K562 (cell line): ENCODE data around the gene NTM. TPM values are rescaled to one million over a fixed set of nuclear protein-coding genes. Genes with fewer than 3 reads are reported as not detected.

Experiments used
- ATAC-seq: fragments of 200-7000 bp; cut with Tn5 transposase; 3 replicates; pipeline ENCODE4 v1.9.1; 2020; ENCODE audit warnings: moderate library complexity
- BruUV-seq: library from RNA; stranded (reverse); fragments of 400-500 nt; replicated peaks from 2 replicates; lab custom pipeline; 2021; lab: Mats Ljungman, UMichigan
- CTCF ChIA-PET: fragments of 300-600 bp; formaldehyde crosslinking; extraction: SDS; loops from one replicate; lab custom pipeline; 2021; ENCODE audit warnings: low intra/inter-chr PET ratio; lab: Yijun Ruan, JAX
- POLR2A ChIA-PET: fragments of 300-600, 350-650 bp; sonication (Branson Sonifier 250); formaldehyde crosslinking; extraction: SDS; loops from one replicate; lab custom pipeline; 2021; ENCODE audit warnings: antibody characterized with exemption, inconsistent platforms; lab: Yijun Ruan, JAX
- DNase-seq, 4 experiments: peaks; one replicate each; pipeline versions ENCODE4 v3.0.0 to v3.0.0-alpha.2; 2011 to 2018; ENCODE audit warnings: low spot score in 3 of 4, mixed read lengths in 3 of 4; ENCODE audit errors: extremely low read depth in 1 of 4
- FAIRE-seq: peaks from 2 replicates; lab custom pipeline; 2011; peaks lifted over from hg19 to GRCh38; lab: Jason Lieb, UNC
- H2AFZ ChIP-seq: 2 replicates; pipeline ENCODE4 v1.6.0; 2011; ENCODE audit warnings: low read depth, low read length, control low read depth, inconsistent platforms
- H3K27ac ChIP-seq: fragments of 200-600 bp; 3 replicates; pipeline ENCODE4 v1.8.0; 2011; ENCODE audit warnings: low read depth, mild to moderate bottlenecking, control low read depth, inconsistent platforms, low read length, moderate library complexity, mixed read lengths; ENCODE audit errors: extremely low read depth
- H3K27me3 ChIP-seq, 2 experiments: fragments of 300-600 bp in 1 of 2; 2 replicates in 1 of 2; 3 replicates in 1 of 2; pipeline versions ENCODE4 v1.6.0 to v1.8.0; 2011; ENCODE audit warnings: inconsistent platforms in 2 of 2, low read length in 2 of 2, mild to moderate bottlenecking in 1 of 2, mixed read lengths in 1 of 2, moderate library complexity in 1 of 2; ENCODE audit not compliant: control insufficient read depth in 2 of 2, insufficient read depth in 2 of 2
- H3K36me3 ChIP-seq: fragments of 300-600 bp; 3 replicates; pipeline ENCODE4 v1.8.0; 2011; ENCODE audit warnings: mild to moderate bottlenecking, low read length, inconsistent platforms; ENCODE audit not compliant: control insufficient read depth, insufficient read depth
- H3K4me1 ChIP-seq, 2 experiments: fragments of 200-600 bp in 1 of 2; replicated peaks in 1 of 2; 2 replicates in 1 of 2; 3 replicates in 1 of 2; pipeline versions ENCODE4 v1.5.1 to v1.8.0; 2011; ENCODE audit warnings: inconsistent platforms in 2 of 2, low read length in 2 of 2, mild to moderate bottlenecking in 1 of 2, mixed read lengths in 1 of 2, moderate library complexity in 1 of 2; ENCODE audit not compliant: control insufficient read depth in 2 of 2, insufficient read depth in 2 of 2
- H3K4me2 ChIP-seq: 2 replicates; pipeline ENCODE4 v1.6.1; 2011; ENCODE audit warnings: low read length, control low read depth, inconsistent platforms, mixed read lengths; ENCODE audit not compliant: insufficient read depth
- H3K4me3 ChIP-seq: fragments of 200-600 bp; sonication (generic), shearing (Covaris generic); 2 replicates; pipeline ENCODE4 v1.5.1; 2016; ENCODE audit warnings: control low read depth, inconsistent platforms
- H3K79me2 ChIP-seq: fragments of 200-600 bp; 3 replicates; pipeline ENCODE4 v1.8.0; 2011; ENCODE audit warnings: low read length, inconsistent platforms; ENCODE audit not compliant: control insufficient read depth, insufficient read depth
- H3K9ac ChIP-seq, 2 experiments: 2 replicates each; pipeline versions ENCODE4 v1.6.0 to v1.6.1; 2011; ENCODE audit warnings: low read depth in 2 of 2, low read length in 2 of 2, control low read depth in 1 of 2, inconsistent platforms in 1 of 2, mild to moderate bottlenecking in 1 of 2, mixed read lengths in 1 of 2; ENCODE audit not compliant: insufficient read depth in 1 of 2
- H3K9me1 ChIP-seq: one replicate; pipeline ENCODE4 v1.6.0; 2011; ENCODE audit warnings: inconsistent platforms, mild to moderate bottlenecking, low read length, moderate library complexity; ENCODE audit not compliant: control insufficient read depth, insufficient read depth
- H3K9me3 ChIP-seq: replicated peaks from 2 replicates; pipeline ENCODE4 v1.5.1; 2011; ENCODE audit warnings: low read depth, low read length, inconsistent platforms; ENCODE audit not compliant: control insufficient read depth, insufficient read depth
- H4K20me1 ChIP-seq: replicated peaks from 2 replicates; pipeline ENCODE4 v1.6.1; 2011; ENCODE audit warnings: low read length, inconsistent platforms, mixed read lengths; ENCODE audit not compliant: control insufficient read depth, insufficient read depth
- ARID2 ChIP-seq: fragments of 450-650 bp; IDR thresholded peaks from 2 replicates; pipeline ENCODE4 v1.6.1; 2017; ENCODE audit warnings: antibody characterized with exemption, mild to moderate bottlenecking
- ATF1 ChIP-seq, 2 experiments: fragments of 450-650 bp in 1 of 2; IDR thresholded peaks; 2 replicates each; pipeline ENCODE4 v1.6.1; 2016; ENCODE audit warnings: missing compliant biosample characterization in 1 of 2, missing genetic modification characterization in 1 of 2
- CAMTA2 ChIP-seq: fragments of 250-450 bp; sonication (Bioruptor Pico); conservative IDR thresholded peaks from 2 replicates; pipeline ENCODE4 v1.5.1; 2022
- DDX20 ChIP-seq: fragments of 450-650 bp; IDR thresholded peaks from 2 replicates; pipeline ENCODE4 v1.6.1; 2016; ENCODE audit warnings: missing genetic modification characterization, low read depth, mild to moderate bottlenecking, missing compliant biosample characterization, moderate library complexity
- FOXA1 ChIP-seq: fragments of 450-650 bp; IDR thresholded peaks from 2 replicates; pipeline ENCODE4 v1.6.1; 2016; ENCODE audit warnings: mild to moderate bottlenecking, borderline replicate concordance
- FOXJ2 ChIP-seq: fragments of 200-800 bp; sonication (Bioruptor generic); IDR thresholded peaks from 2 replicates; pipeline ENCODE4 v1.6.1; 2016; ENCODE audit warnings: missing genetic modification characterization, missing compliant biosample characterization
- GTF2A2 ChIP-seq: IDR thresholded peaks from 2 replicates; pipeline ENCODE4 v1.6.1; 2016; ENCODE audit warnings: mild to moderate bottlenecking, missing genetic modification characterization, missing compliant biosample characterization
- HDAC8 ChIP-seq: fragments of 450-650 bp; IDR thresholded peaks from 2 replicates; pipeline ENCODE4 v1.6.1; 2016; ENCODE audit warnings: mild to moderate bottlenecking, missing genetic modification characterization, moderate library complexity, missing compliant biosample characterization
- HNRNPH1 ChIP-seq: fragments of 200-400 bp; formaldehyde crosslinking; optimal IDR thresholded peaks from 2 replicates; pipeline ENCODE3; 2017; ENCODE audit warnings: low read depth, mild to moderate bottlenecking, low read length, moderate library complexity
- ILK ChIP-seq: fragments of 450-650 bp; IDR thresholded peaks from 2 replicates; pipeline ENCODE4 v1.6.1; 2016; ENCODE audit warnings: missing genetic modification characterization, low read depth, mild to moderate bottlenecking, missing compliant biosample characterization, moderate library complexity, borderline replicate concordance
- NELFE ChIP-seq: IDR thresholded peaks from 2 replicates; pipeline ENCODE4 v1.6.1; 2011; ENCODE audit warnings: mild to moderate bottlenecking; ENCODE audit not compliant: insufficient read depth, insufficient read length
- NFIC ChIP-seq: fragments of 450-650 bp; IDR thresholded peaks from 2 replicates; pipeline ENCODE4 v1.6.1; 2017; ENCODE audit warnings: mild to moderate bottlenecking, inconsistent platforms
- NFRKB ChIP-seq: fragments of 450-650 bp; IDR thresholded peaks from 2 replicates; pipeline ENCODE4 v1.6.1; 2016; ENCODE audit warnings: low read depth
- PCBP1 ChIP-seq: fragments of 200-400 bp; formaldehyde crosslinking; IDR thresholded peaks from 2 replicates; pipeline ENCODE4 v1.6.1; 2018; ENCODE audit warnings: mild to moderate bottlenecking, low read depth, low read length; ENCODE audit not compliant: poor library complexity, severe bottlenecking
- RBM15 ChIP-seq: fragments of 200-400 bp; formaldehyde crosslinking; IDR thresholded peaks from 2 replicates; pipeline ENCODE4 v1.6.1; 2018; ENCODE audit warnings: mild to moderate bottlenecking, low read length, moderate library complexity; ENCODE audit not compliant: insufficient read depth
- TRIM24 ChIP-seq, 2 experiments: fragments of 450-650 bp; IDR thresholded peaks; 2 replicates each; pipeline ENCODE4 v1.6.1; 2016
- ZNF12 ChIP-seq: sonication (generic); formaldehyde crosslinking; IDR thresholded peaks from 2 replicates; pipeline ENCODE4 v1.4.0; 2020; ENCODE audit warnings: mild to moderate bottlenecking, missing genetic modification reagents
- ZNF140 ChIP-seq: fragments of 250-450 bp; sonication (Bioruptor Pico); IDR thresholded peaks from 2 replicates; pipeline ENCODE4 v1.8.0; 2021; ENCODE audit warnings: moderate library complexity, mild to moderate bottlenecking, inconsistent platforms
- ZNF41 ChIP-seq: fragments of 250-450 bp; sonication (Bioruptor Pico); conservative IDR thresholded peaks from 2 replicates; pipeline ENCODE4 v1.4.0; 2020; ENCODE audit warnings: mild to moderate bottlenecking
- ZNF696 ChIP-seq: fragments of 250-450 bp; sonication (Bioruptor Pico); conservative IDR thresholded peaks from 2 replicates; pipeline ENCODE4 v1.4.0; 2020; ENCODE audit warnings: mild to moderate bottlenecking, moderate library complexity
- WGBS: fragments of 100-300 bp; shearing (Covaris generic); methylation state at CpG from one replicate; pipeline ENCODE4 v1.1.6; 2016; ENCODE audit warnings: low coverage, mixed read lengths; ENCODE audit not compliant: insufficient coverage; ENCODE audit errors: missing lambda C conversion rate; 5-methylcytosine and 5-hydroxymethylcytosine counted together
- in situ Hi-C: fragments of 300-500 bp; cut with MboI; formaldehyde crosslinking; loops from 4 replicates; pipeline ENCODE4 v1.15.0; 2018; ENCODE audit warnings: inconsistent platforms, mixed read lengths
- intact Hi-C: fragments of 100-400 bp; cut with micrococcal nuclease; formaldehyde crosslinking; loops from 2 replicates; pipeline ENCODE4 v1.14.2; 2022
- polyA plus RNA-seq, 8 experiments: library from polyadenylated mRNA; depleted of rRNA in 4 of 8; stranded (reverse) in 5 of 8; unstranded in 3 of 8; fragments of >200 nt; fragmentation: Nextera tagmentation in 2 of 8; fragmentation: Illumina TruSeq in 1 of 8; extraction: Ambion mirVana in 2 of 8; extraction: Trizol in 1 of 8; gene quantifications; 2 replicates each; pipeline versions ENCODE4 v1.2.1 to v1.2.3, GENCODE V29; 2011 to 2014; ENCODE audit warnings: inconsistent platforms in 1 of 8, missing spikeins in 1 of 8
- total RNA-seq, 7 experiments: library from RNA; depleted of rRNA in 6 of 7; stranded (reverse); fragments of >200 nt in 6 of 7; fragmentation: Illumina TruSeq in 2 of 7; extraction: Trizol in 2 of 7; gene quantifications; 2 replicates each; pipeline versions ENCODE4 v1.2.1 to v1.2.3, GENCODE V29; 2011 to 2021; ENCODE audit warnings: low replicate concordance in 1 of 7
- TF ChIP-seq, protein P1 (sequence below): sonication (generic); formaldehyde crosslinking; IDR thresholded peaks from 2 replicates; pipeline ENCODE4 v1.8.1; 2023; ENCODE audit warnings: mild to moderate bottlenecking, missing genetic modification reagents
- TF ChIP-seq, protein P2 (sequence below): fragments of 250-450 bp; sonication (Bioruptor Pico); IDR thresholded peaks from 2 replicates; pipeline ENCODE4 v1.5.0; 2021

NTM gene
- total and polyA plus RNA-seq, 9 of the 15 experiments (the other 6 are each of a cell fraction or from before 2014, with no cell fraction given) = not detected

GRCh38 chr11:131787119-131787518, 416.7 kb downstream of the NTM start (continued):
- TF ChIP-seq NFRKB = no peak
- no peak for TF ChIP-seq PCBP1
- TF ChIP-seq NFIC = no peak
- TF ChIP-seq HDAC8 (tag) = no peak
- TF ChIP-seq CAMTA2 = no peak
- no peak for TF ChIP-seq FOXA1
- TF ChIP-seq ZNF140 (CRISPR knock-in tag) = no peak
- TF ChIP-seq FOXJ2 (tag) = no peak
- TF ChIP-seq TRIM24 (IDR thresholded peaks at IDR 0.05) = no peak
- TF ChIP-seq ZNF696 = no peak
- TF ChIP-seq ATF1 (CRISPR knock-in tag; IDR thresholded peaks at IDR 0.05) = no peak
- TF ChIP-seq ATF1 (tag; IDR thresholded peaks at IDR 0.05) = no peak
- no peak for TF ChIP-seq DDX20 (tag)
- no peak for TF ChIP-seq ZNF12 (CRISPR knock-in tag)
- TF ChIP-seq, all 486 proteins: peak for 0

DNA sequence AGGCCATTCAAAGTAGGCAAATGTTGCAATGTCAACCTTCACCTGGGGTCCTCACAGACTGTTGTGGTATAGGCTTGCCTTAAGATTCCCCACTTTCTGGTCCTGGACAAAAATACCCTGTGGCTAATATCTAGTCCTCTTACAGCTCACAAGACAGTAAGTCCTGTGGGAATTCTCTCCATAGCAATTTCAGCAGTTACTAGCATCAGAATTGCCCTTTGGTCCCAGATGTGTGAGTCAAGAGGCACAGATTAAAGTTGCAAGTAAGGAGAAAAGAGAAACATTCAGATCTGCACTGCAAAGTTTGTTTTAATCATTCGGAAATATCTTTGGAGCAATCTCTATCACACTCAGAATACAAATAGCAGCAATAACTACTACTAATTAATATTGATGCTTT, 420.2 kb downstream of the NTM start:
- H3K9me1 ChIP-seq = no peaks in the 10 kb centered on the region
- in situ Hi-C loops = no loop called here
- no peaks in the 10 kb centered on the region for H3K79me2 ChIP-seq
- H3K27me3 ChIP-seq = no peaks in the 10 kb centered on the region
- H4K20me1 ChIP-seq = no peaks in the 10 kb centered on the region
- intact Hi-C loops = no loop called here
- H3K27ac ChIP-seq = no peak overlapping the region
- POLR2A ChIA-PET = no interaction called here
- no peaks in the 10 kb centered on the region for H3K9me3 ChIP-seq
- WGBS = 8% methylated on average over 1 of the region's 1 CpG
- no peak overlapping the region for H3K4me2 ChIP-seq
- no peaks in the 10 kb centered on the region for H3K36me3 ChIP-seq
- CTCF ChIA-PET = no interaction called here
- ATAC-seq (no peak), DNase-seq (no peak), FAIRE-seq (no peak)
- H3K4me1 ChIP-seq = no peaks in the 10 kb centered on the region
- no peak overlapping the region for H3K9ac ChIP-seq
- no peak overlapping the region for H3K4me3 ChIP-seq
- BruUV-seq = no TSS peak
- no peak overlapping the region for H2AFZ ChIP-seq
- TF ChIP-seq ARID2 (no peak), NELFE (no peak), ILK (tag) (no peak), ZNF41 (CRISPR knock-in tag) (no peak), ZNF12 (CRISPR knock-in tag) (no peak), GTF2A2 (no peak), HNRNPH1 (no peak), RBM15 (no peak)
- TF ChIP-seq, protein P1, sequence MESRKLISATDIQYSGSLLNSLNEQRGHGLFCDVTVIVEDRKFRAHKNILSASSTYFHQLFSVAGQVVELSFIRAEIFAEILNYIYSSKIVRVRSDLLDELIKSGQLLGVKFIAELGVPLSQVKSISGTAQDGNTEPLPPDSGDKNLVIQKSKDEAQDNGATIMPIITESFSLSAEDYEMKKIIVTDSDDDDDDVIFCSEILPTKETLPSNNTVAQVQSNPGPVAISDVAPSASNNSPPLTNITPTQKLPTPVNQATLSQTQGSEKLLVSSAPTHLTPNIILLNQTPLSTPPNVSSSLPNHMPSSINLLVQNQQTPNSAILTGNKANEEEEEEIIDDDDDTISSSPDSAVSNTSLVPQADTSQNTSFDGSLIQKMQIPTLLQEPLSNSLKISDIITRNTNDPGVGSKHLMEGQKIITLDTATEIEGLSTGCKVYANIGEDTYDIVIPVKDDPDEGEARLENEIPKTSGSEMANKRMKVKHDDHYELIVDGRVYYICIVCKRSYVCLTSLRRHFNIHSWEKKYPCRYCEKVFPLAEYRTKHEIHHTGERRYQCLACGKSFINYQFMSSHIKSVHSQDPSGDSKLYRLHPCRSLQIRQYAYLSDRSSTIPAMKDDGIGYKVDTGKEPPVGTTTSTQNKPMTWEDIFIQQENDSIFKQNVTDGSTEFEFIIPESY (CRISPR knock-in tag) = no peak
- TF ChIP-seq, protein P2, sequence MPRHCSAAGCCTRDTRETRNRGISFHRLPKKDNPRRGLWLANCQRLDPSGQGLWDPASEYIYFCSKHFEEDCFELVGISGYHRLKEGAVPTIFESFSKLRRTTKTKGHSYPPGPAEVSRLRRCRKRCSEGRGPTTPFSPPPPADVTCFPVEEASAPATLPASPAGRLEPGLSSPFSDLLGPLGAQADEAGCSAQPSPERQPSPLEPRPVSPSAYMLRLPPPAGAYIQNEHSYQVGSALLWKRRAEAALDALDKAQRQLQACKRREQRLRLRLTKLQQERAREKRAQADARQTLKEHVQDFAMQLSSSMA (CRISPR knock-in tag) = no peak
